ENCODE measurements around the gene CTXN1.
A peak's percentile ranks its signal among the peaks of the same experiment; 100 is the strongest.
"Not testable (repeated sequence)": the region's sequence is repeated elsewhere in the genome, so short reads cannot be mapped to it uniquely, and the experiment has no call there.

The CTXN1 gene

GRCh38 chr19:7944177-7944761 is 18.3 kb upstream of the CTXN1 start:
- DNase-seq (ENCODE audit: low spot score), result peak; percentile 88

- DNase-seq (ENCODE audit: low spot score), result peak; percentile 100
Observed at GRCh38 chr19:7943444-7944176, 17.7 kb upstream of the CTXN1 start, which contains the start of gene TIMM44. Gene TIMM44, minus strand, starts transcription at chr19:7943666. Its CDS starts 15 bp downstream, at chr19:7943651.

- no peak for DNase-seq (ENCODE audit: low spot score)
Observed at GRCh38 chr19:7942981-7943443, 17.1 kb upstream of the CTXN1 start.

GRCh38 chr19:7941895-7942596 is 16.1 kb upstream of the CTXN1 start:
- DNase-seq (ENCODE audit: low spot score), result no peak

- no peak for DNase-seq (ENCODE audit: low spot score)
Observed at GRCh38 chr19:7940841-7941240, 14.9 kb upstream of the CTXN1 start.

GRCh38 chr19:7934766-7935165 is 8.8 kb upstream of the CTXN1 start:
- DNase-seq (ENCODE audit: low spot score), result no peak

- DNase-seq (ENCODE audit: low spot score), result no peak
Observed at GRCh38 chr19:7933828-7934725, 8.1 kb upstream of the CTXN1 start.

GRCh38 chr19:7933411-7933810 is 7.5 kb upstream of the CTXN1 start:
- DNase-seq (ENCODE audit: low spot score), result no peak

- no peak for DNase-seq (ENCODE audit: low spot score)
Observed at GRCh38 chr19:7932930-7933300, 7.0 kb upstream of the CTXN1 start.

GRCh38 chr19:7932276-7932929 is 6.5 kb upstream of the CTXN1 start:
- DNase-seq (ENCODE audit: low spot score), result no peak

- DNase-seq (ENCODE audit: low spot score), result no peak
Observed at GRCh38 chr19:7931221-7932061, 5.5 kb upstream of the CTXN1 start.

GRCh38 chr19:7930765-7931164 is 4.8 kb upstream of the CTXN1 start:
- DNase-seq (ENCODE audit: low spot score), result no peak

- DNase-seq (ENCODE audit: low spot score), result not testable (repeated sequence)
Observed at GRCh38 chr19:7930030-7930429, 4.1 kb upstream of the CTXN1 start.

- no peak for DNase-seq (ENCODE audit: low spot score)
Observed at GRCh38 chr19:7928741-7929701, 3.1 kb upstream of the CTXN1 start.

GRCh38 chr19:7928334-7928706 is 2.4 kb upstream of the CTXN1 start:
- DNase-seq (ENCODE audit: low spot score), result no peak

GRCh38 chr19:7927605-7928333 is 1.8 kb upstream of the CTXN1 start:
- DNase-seq (ENCODE audit: low spot score), result no peak

GRCh38 chr19:7926727-7927604 is 1.0 kb upstream of the CTXN1 start:
- DNase-seq (ENCODE audit: low spot score), result no peak
